Caco-2 (cell line): ENCODE results near the gene SIX5. TPM values are rescaled to one million over a fixed set of nuclear protein-coding genes. Genes with fewer than 3 reads are reported as not detected.

Experiments
- BruUV-seq: library from RNA; stranded (reverse); fragments of 400-500 nt; replicated peaks from 2 replicates; lab custom pipeline; 2021; lab: Mats Ljungman, UMichigan
- CTCF ChIA-PET: fragments of 300-600 bp; sonication (Branson Sonifier 250); formaldehyde crosslinking; loops from one replicate; lab custom pipeline; 2022; ENCODE audit warnings: antibody characterized with exemption; lab: Charles Lee
- POLR2A ChIA-PET: fragments of 300-600 bp; sonication (Branson Sonifier 250); formaldehyde crosslinking; loops from one replicate; lab custom pipeline; 2022; ENCODE audit warnings: antibody characterized with exemption; lab: Charles Lee
- DNase-seq, 2 experiments: peaks; one replicate each; pipeline versions ENCODE4 v3.0.0 to v3.0.0-alpha.2; 2020 to 2022
- H3K27me3 ChIP-seq: replicated peaks from 2 replicates; pipeline ENCODE4 v1.6.0; 2011; ENCODE audit warnings: low read length; ENCODE audit not compliant: control insufficient read depth, insufficient read depth
- H3K36me3 ChIP-seq: 2 replicates; pipeline ENCODE4 v1.5.1; 2011; ENCODE audit warnings: low read length; ENCODE audit not compliant: control insufficient read depth, insufficient read depth
- H3K4me1 ChIP-seq: fragments of 250-450 bp; sonication (Bioruptor Pico); 2 replicates; pipeline ENCODE4 v1.5.1; 2020; ENCODE audit warnings: mild to moderate bottlenecking
- H3K4me3 ChIP-seq: 2 replicates; pipeline ENCODE4 v1.5.1; 2011; ENCODE audit warnings: low read depth, mild to moderate bottlenecking, control low read depth, low read length
- H3K9me3 ChIP-seq: fragments of 250-450 bp; sonication (Bioruptor Pico); 2 replicates; pipeline ENCODE4 v1.5.1; 2020; ENCODE audit warnings: mild to moderate bottlenecking, moderate library complexity
- H3K27ac Mint-ChIP-seq: one replicate; pipeline ENCODE4 v1.8.0; 2022; ENCODE audit warnings: mixed read lengths; ENCODE audit not compliant: unreplicated experiment
- H3K27me3 Mint-ChIP-seq: one replicate; pipeline ENCODE4 v1.8.0; 2022; ENCODE audit warnings: mixed read lengths; ENCODE audit not compliant: insufficient read depth, unreplicated experiment
- H3K36me3 Mint-ChIP-seq: one replicate; pipeline ENCODE4 v1.8.0; 2022; ENCODE audit warnings: mild to moderate bottlenecking, mixed read lengths; ENCODE audit not compliant: insufficient read depth, unreplicated experiment
- H3K4me1 Mint-ChIP-seq: one replicate; pipeline ENCODE4 v1.8.0; 2022; ENCODE audit warnings: low read depth, mixed read lengths; ENCODE audit not compliant: unreplicated experiment
- H3K4me3 Mint-ChIP-seq: one replicate; pipeline ENCODE4 v1.8.0; 2022; ENCODE audit warnings: mild to moderate bottlenecking, moderate library complexity, mixed read lengths; ENCODE audit not compliant: unreplicated experiment
- H3K9me3 Mint-ChIP-seq: one replicate; pipeline ENCODE4 v1.8.0; 2022; ENCODE audit warnings: mixed read lengths; ENCODE audit not compliant: unreplicated experiment
- CTCF ChIP-seq, 2 experiments: fragments of 200-600 bp in 1 of 2; IDR thresholded peaks; 1 replicate in 1 of 2; 2 replicates in 1 of 2; pipeline versions ENCODE4 v1.5.1 to v1.8.0; 2011 to 2022; ENCODE audit warnings: antibody characterized with exemption in 1 of 2, control low read depth in 1 of 2, inconsistent platforms in 1 of 2, low read depth in 1 of 2, low read length in 1 of 2, mild to moderate bottlenecking in 1 of 2, moderate library complexity in 1 of 2; ENCODE audit not compliant: insufficient read depth in 1 of 2, severe bottlenecking in 1 of 2, unreplicated experiment in 1 of 2
- intact Hi-C: fragments of 100-400 bp; cut with micrococcal nuclease; formaldehyde crosslinking; loops from one replicate; pipeline ENCODE4 v1.10.0; 2022; ENCODE audit not compliant: unreplicated experiment
- total RNA-seq: library from RNA; stranded (reverse); gene quantifications from 2 replicates; pipeline ENCODE4 v1.2.3, GENCODE V29; 2022

The SIX5 gene
- total RNA-seq, 1 experiment from 2014 or later: 28.6 TPM

- Histone ChIP-seq H3K9me3 (no peaks in the 10 kb centered on the region), H3K4me3 (no peak overlapping the region; the same call in 1 of the 2 replicates), H3K36me3 (no peaks in the 10 kb centered on the region), H3K4me1 (peaks cover 6% of the 10 kb centered on the region), H3K27me3 (no peaks in the 10 kb centered on the region)
- H3K4me1 Mint-ChIP-seq: peaks cover 14% of the 10 kb centered on the region
- TF ChIP-seq CTCF (IDR thresholded peaks at IDR 0.05; ENCODE audit: insufficient read depth in 1 of 2, low read depth in 1 of 2, low read length in 1 of 2, severe bottlenecking in 1 of 2, unreplicated experiment in 1 of 2): no peak
- no peaks in the 10 kb centered on the region for H3K27me3 Mint-ChIP-seq
- H3K9me3 Mint-ChIP-seq: no peaks in the 10 kb centered on the region
- CTCF ChIA-PET: interaction anchor here (0.6 kb wide), 1 partner anchor 85 kb away, joined by 5 read pairs; no protein-coding TSS in a partner anchor
- H3K27ac Mint-ChIP-seq: no peak overlapping the region
- intact Hi-C loops: no loop called here
- POLR2A ChIA-PET: no interaction called here
- peak overlapping the region; percentile 97 for H3K4me3 Mint-ChIP-seq
- DNase-seq: no peak
- H3K36me3 Mint-ChIP-seq: peaks cover 42% of the 10 kb centered on the region
- no TSS peak for BruUV-seq
Measured at GRCh38 chr19:45766296-45766868, 2.7 kb downstream of the SIX5 start.

GRCh38 chr19:45765702-45766295 lies 3.3 kb downstream of the SIX5 start:
- H3K27me3 Mint-ChIP-seq: no peaks in the 10 kb centered on the region
- H3K27ac Mint-ChIP-seq: no peak overlapping the region
- POLR2A ChIA-PET: no interaction called here
- Histone ChIP-seq H3K9me3 (no peaks in the 10 kb centered on the region), H3K27me3 (no peaks in the 10 kb centered on the region), H3K36me3 (no peaks in the 10 kb centered on the region), H3K4me1 (peaks cover 6% of the 10 kb centered on the region), H3K4me3 (no peak overlapping the region)
- H3K4me1 Mint-ChIP-seq: peaks cover 8% of the 10 kb centered on the region
- no peak for DNase-seq
- no TSS peak for BruUV-seq
- TF ChIP-seq CTCF (IDR thresholded peaks at IDR 0.05; ENCODE audit: insufficient read depth in 1 of 2, low read depth in 1 of 2, low read length in 1 of 2, severe bottlenecking in 1 of 2, unreplicated experiment in 1 of 2): no peak
- intact Hi-C loops: no loop called here
- no peaks in the 10 kb centered on the region for H3K9me3 Mint-ChIP-seq
- CTCF ChIA-PET: no interaction called here
- H3K36me3 Mint-ChIP-seq: peaks cover 37% of the 10 kb centered on the region
- H3K4me3 Mint-ChIP-seq: peak overlapping the region; percentile 59

GRCh38 chr19:45764945-45765701 lies 3.9 kb downstream of the SIX5 start:
- H3K27me3 Mint-ChIP-seq: no peaks in the 10 kb centered on the region
- no peak for TF ChIP-seq CTCF (IDR thresholded peaks at IDR 0.05; ENCODE audit: insufficient read depth in 1 of 2, low read depth in 1 of 2, low read length in 1 of 2, severe bottlenecking in 1 of 2, unreplicated experiment in 1 of 2)
- no peak for DNase-seq
- peak overlapping the region; percentile 76 for H3K27ac Mint-ChIP-seq
- H3K4me3 Mint-ChIP-seq: peak overlapping the region; percentile 23
- ChIA-PET CTCF (no interaction called here), POLR2A (interaction anchor here (0.6 to 1.1 kb wide), 2 partner anchors 34 to 263 kb away, joined by 4 to 6 read pairs; partner anchors contain the start of gene FBXO46)
- Histone ChIP-seq H3K36me3 (no peaks in the 10 kb centered on the region), H3K4me1 (peaks cover 6% of the 10 kb centered on the region), H3K27me3 (no peaks in the 10 kb centered on the region), H3K9me3 (no peaks in the 10 kb centered on the region), H3K4me3 (no peak overlapping the region)
- TSS peak; percentile 26 for BruUV-seq
- intact Hi-C loops: no loop called here
- peaks cover 7% of the 10 kb centered on the region for H3K4me1 Mint-ChIP-seq
- H3K9me3 Mint-ChIP-seq: no peaks in the 10 kb centered on the region
- H3K36me3 Mint-ChIP-seq: peaks cover 30% of the 10 kb centered on the region
